PC-3 (cell line): ENCODE results near the gene ESPNL. TPM values are rescaled to one million over a fixed set of nuclear protein-coding genes. Genes with fewer than 3 reads are reported as not detected.

Experiments
- ATAC-seq: fragments of 200-7000 bp; cut with Tn5 transposase; 2 replicates; pipeline ENCODE4 v1.9.1; 2020; ENCODE audit warnings: mild to moderate bottlenecking, moderate library complexity
- BruUV-seq: library from RNA; stranded (reverse); fragments of 400-500 nt; replicated peaks from 2 replicates; lab custom pipeline; 2021; lab: Mats Ljungman, UMichigan
- CTCF ChIA-PET: fragments of 300-600 bp; sonication (Branson Sonifier 250); formaldehyde crosslinking; loops from one replicate; lab custom pipeline; 2022; ENCODE audit warnings: antibody characterized with exemption; lab: Charles Lee
- POLR2A ChIA-PET: fragments of 300-600 bp; sonication (Branson Sonifier 250); formaldehyde crosslinking; loops from one replicate; lab custom pipeline; 2022; ENCODE audit warnings: antibody characterized with exemption; ENCODE audit not compliant: unreplicated experiment; lab: Charles Lee
- DNase-seq: peaks from one replicate; pipeline ENCODE4 v3.0.0-alpha.2; 2015
- H2AFZ ChIP-seq: fragments of 300-600 bp; sonication (generic); 2 replicates; pipeline ENCODE4 v1.6.0; 2016; ENCODE audit warnings: antibody characterized with exemption, low read length
- H3F3A ChIP-seq: fragments of 300-600 bp; sonication (generic); one replicate; pipeline ENCODE4 v1.6.0; 2017; ENCODE audit warnings: antibody characterized with exemption, low read length, control low read depth, mild to moderate bottlenecking; ENCODE audit not compliant: unreplicated experiment
- H3K27ac ChIP-seq: fragments of 300-600 bp; sonication (generic); 2 replicates; pipeline ENCODE4 v1.5.1; 2016; ENCODE audit warnings: mild to moderate bottlenecking, low read length
- H3K27me3 ChIP-seq: fragments of 300-600 bp; sonication (generic); 2 replicates; pipeline ENCODE4 v1.6.1; 2016; ENCODE audit warnings: low read length, mixed read lengths
- H3K36me3 ChIP-seq: fragments of 300-600 bp; sonication (generic); 2 replicates; pipeline ENCODE4 v1.6.1; 2016; ENCODE audit warnings: low read depth, mixed run types, low read length, mixed read lengths
- H3K4me1 ChIP-seq: fragments of 300-600 bp; sonication (generic); 2 replicates; pipeline ENCODE4 v1.5.1; 2016; ENCODE audit warnings: low read length; ENCODE audit not compliant: insufficient read depth
- H3K4me2 ChIP-seq: fragments of 300-600 bp; sonication (generic); 2 replicates; pipeline ENCODE4 v1.6.0; 2016; ENCODE audit warnings: low read length
- H3K4me3 ChIP-seq: fragments of 300-600 bp; sonication (generic); 2 replicates; pipeline ENCODE4 v1.5.1; 2016; ENCODE audit warnings: mild to moderate bottlenecking, low read length, mixed read lengths
- H3K79me2 ChIP-seq: fragments of 300-600 bp; sonication (generic); 2 replicates; pipeline ENCODE4 v1.6.1; 2017; ENCODE audit warnings: low read length, mixed read lengths
- H3K9ac ChIP-seq: fragments of 300-600 bp; sonication (generic); 2 replicates; pipeline ENCODE4 v1.6.0; 2016; ENCODE audit warnings: mild to moderate bottlenecking, low read length
- H3K9me2 ChIP-seq: fragments of 300-600 bp; sonication (generic); replicated peaks from 2 replicates; pipeline ENCODE4 v1.6.1; 2016; ENCODE audit warnings: mixed run types, low read length, mixed read lengths
- H3K9me3 ChIP-seq: fragments of 300-600 bp; sonication (generic); 2 replicates; pipeline ENCODE4 v1.6.1; 2016; ENCODE audit warnings: low read length, mixed read lengths
- H4K20me1 ChIP-seq: fragments of 300-600 bp; sonication (generic); 2 replicates; pipeline ENCODE4 v1.6.1; 2016; ENCODE audit warnings: low read length, mixed read lengths
- CTCF ChIP-seq: fragments of 300-600 bp; sonication (generic); conservative IDR thresholded peaks from 2 replicates; pipeline ENCODE4 v1.5.1; 2017; ENCODE audit warnings: antibody characterized with exemption, low read depth, mild to moderate bottlenecking, low read length
- EZH2 ChIP-seq: fragments of 300-600 bp; sonication (generic); IDR thresholded peaks from one replicate; pipeline ENCODE4 v1.6.1; 2017; ENCODE audit warnings: antibody characterized with exemption, mild to moderate bottlenecking, low read length; ENCODE audit not compliant: unreplicated experiment
- EZH2phosphoT487 ChIP-seq: fragments of 300-600 bp; sonication (generic); IDR thresholded peaks from 2 replicates; pipeline ENCODE4 v1.6.1; 2018; ENCODE audit warnings: mild to moderate bottlenecking, antibody characterized with exemption, low read length, borderline replicate concordance
- intact Hi-C: fragments of 100-400 bp; cut with micrococcal nuclease; formaldehyde crosslinking; loops from 2 replicates; pipeline ENCODE4 v1.9.0; 2023
- total RNA-seq: library from RNA; depleted of rRNA; stranded (reverse); fragments of >200 nt; gene quantifications from 2 replicates; pipeline ENCODE4 v1.2.3, GENCODE V29; 2014

Gene ESPNL
- total RNA-seq, 1 experiment from 2014 or later: not detected

- no peak overlapping the region for H2AFZ ChIP-seq
- no TSS peak for BruUV-seq
- H3K4me2 ChIP-seq: no peak overlapping the region
- H3K4me1 ChIP-seq: peaks cover 30% of the 10 kb centered on the region
- no peaks in the 10 kb centered on the region for H4K20me1 ChIP-seq
- ATAC-seq: no peak
- no peaks in the 10 kb centered on the region for H3K27me3 ChIP-seq
- H3K27ac ChIP-seq: no peak overlapping the region
- H3K9me2 ChIP-seq: no peaks in the 10 kb centered on the region
- no peaks in the 10 kb centered on the region for H3F3A ChIP-seq
- POLR2A ChIA-PET: no interaction called here
- intact Hi-C loops: no loop called here
- CTCF ChIA-PET: no interaction called here
- no peak overlapping the region for H3K9ac ChIP-seq
- no peaks in the 10 kb centered on the region for H3K79me2 ChIP-seq
- no peaks in the 10 kb centered on the region for H3K36me3 ChIP-seq
- no peaks in the 10 kb centered on the region for H3K9me3 ChIP-seq
- DNase-seq: no peak
- no peak overlapping the region for H3K4me3 ChIP-seq
- peak; percentile 73 for TF ChIP-seq CTCF
- no peak for TF ChIP-seq EZH2phosphoT487
Observed at GRCh38 chr2:238139196-238140039, 39.3 kb downstream of the ESPNL start.

GRCh38 chr2:238140040-238140439 lies 39.9 kb downstream of the ESPNL start:
- Histone ChIP-seq H3K9me2 (no peaks in the 10 kb centered on the region), H3F3A (no peaks in the 10 kb centered on the region), H2AFZ (no peak overlapping the region), H3K9me3 (no peaks in the 10 kb centered on the region), H3K9ac (no peak overlapping the region), H3K27ac (no peak overlapping the region), H4K20me1 (no peaks in the 10 kb centered on the region), H3K4me3 (no peak overlapping the region), H3K4me1 (peaks cover 30% of the 10 kb centered on the region), H3K36me3 (no peaks in the 10 kb centered on the region), H3K4me2 (no peak overlapping the region), H3K79me2 (no peaks in the 10 kb centered on the region), H3K27me3 (no peaks in the 10 kb centered on the region)
- TF ChIP-seq CTCF (no peak), EZH2phosphoT487 (no peak), EZH2 (no peak)
- ChIA-PET CTCF (no interaction called here), POLR2A (no interaction called here)
- BruUV-seq: no TSS peak
- no peak for ATAC-seq
- DNase-seq: no peak
- intact Hi-C loops: no loop called here

- no peaks in the 10 kb centered on the region for H3K9me2 ChIP-seq
- no peak overlapping the region for H3K27ac ChIP-seq
- ChIA-PET CTCF (no interaction called here), POLR2A (no interaction called here)
- intact Hi-C loops: no loop called here
- H4K20me1 ChIP-seq: no peaks in the 10 kb centered on the region
- no peak for DNase-seq
- no peak for TF ChIP-seq CTCF
- TF ChIP-seq EZH2: no peak
- TF ChIP-seq EZH2phosphoT487: no peak
- no peak overlapping the region for H3K9ac ChIP-seq
- H3K4me3 ChIP-seq: no peak overlapping the region
- H3K27me3 ChIP-seq: no peaks in the 10 kb centered on the region
- H3F3A ChIP-seq: no peaks in the 10 kb centered on the region
- no peak for ATAC-seq
- no peak overlapping the region for H2AFZ ChIP-seq
- H3K79me2 ChIP-seq: no peaks in the 10 kb centered on the region
- no peaks in the 10 kb centered on the region for H3K9me3 ChIP-seq
- H3K4me1 ChIP-seq: peaks cover 30% of the 10 kb centered on the region
- H3K36me3 ChIP-seq: no peaks in the 10 kb centered on the region
- BruUV-seq: no TSS peak
- H3K4me2 ChIP-seq: no peak overlapping the region; the same call in 1 of the 2 replicates
Observed at GRCh38 chr2:238140721-238141540, 40.8 kb downstream of the ESPNL start.
